GM06990 (cell line): Measurements from ENCODE around the gene COL5A1.

Source experiments
- DNase-seq: peaks from one replicate; pipeline ENCODE4 v3.0.0-alpha.2; 2011; ENCODE audit not compliant: insufficient read length; ENCODE audit errors: extremely low read depth
- H3K27me3 ChIP-seq: replicated peaks from 2 replicates; pipeline ENCODE4 v1.6.0; 2011; ENCODE audit warnings: low read length; ENCODE audit not compliant: control insufficient read depth, insufficient read depth
- H3K36me3 ChIP-seq: 2 replicates; pipeline ENCODE4 v1.5.1; 2011; ENCODE audit warnings: low read length; ENCODE audit not compliant: control insufficient read depth, insufficient read depth
- H3K4me3 ChIP-seq: replicated peaks from 2 replicates; pipeline ENCODE4 v1.5.1; 2011; ENCODE audit warnings: low read depth, mild to moderate bottlenecking, control low read depth, low read length
- TF ChIP-seq, protein P1 (sequence below): IDR thresholded peaks from 2 replicates; pipeline ENCODE4 v1.5.1; 2011; ENCODE audit warnings: low read length, control low read depth, mild to moderate bottlenecking, inconsistent platforms; ENCODE audit not compliant: insufficient read depth, poor library complexity, severe bottlenecking

COL5A1 gene

DNA sequence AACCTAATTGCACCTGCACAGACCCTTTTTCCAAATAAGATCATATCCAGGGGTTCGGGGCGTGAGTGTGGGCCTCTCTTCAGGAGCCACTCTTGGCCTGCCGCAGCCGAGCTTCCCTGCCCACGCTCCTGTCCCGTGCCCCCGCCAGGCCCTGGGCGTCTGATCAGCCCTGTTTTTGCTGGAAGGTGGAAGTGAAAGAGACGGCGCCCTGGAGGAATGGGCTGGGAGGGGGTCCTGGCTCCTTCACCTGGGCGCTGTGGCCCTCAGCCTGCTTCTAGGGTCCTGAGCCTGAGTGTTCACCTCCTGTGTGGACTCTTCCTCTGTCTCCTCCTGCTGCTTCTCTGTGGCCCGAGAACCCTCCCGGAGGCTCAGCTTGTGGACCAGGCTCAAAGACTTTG, 11.2 kb upstream of the COL5A1 start:
- H3K36me3 ChIP-seq = no peaks in the 10 kb centered on the region
- H3K27me3 ChIP-seq = no peaks in the 10 kb centered on the region; the same call in 1 of the 2 replicates
- TF ChIP-seq, protein P1, sequence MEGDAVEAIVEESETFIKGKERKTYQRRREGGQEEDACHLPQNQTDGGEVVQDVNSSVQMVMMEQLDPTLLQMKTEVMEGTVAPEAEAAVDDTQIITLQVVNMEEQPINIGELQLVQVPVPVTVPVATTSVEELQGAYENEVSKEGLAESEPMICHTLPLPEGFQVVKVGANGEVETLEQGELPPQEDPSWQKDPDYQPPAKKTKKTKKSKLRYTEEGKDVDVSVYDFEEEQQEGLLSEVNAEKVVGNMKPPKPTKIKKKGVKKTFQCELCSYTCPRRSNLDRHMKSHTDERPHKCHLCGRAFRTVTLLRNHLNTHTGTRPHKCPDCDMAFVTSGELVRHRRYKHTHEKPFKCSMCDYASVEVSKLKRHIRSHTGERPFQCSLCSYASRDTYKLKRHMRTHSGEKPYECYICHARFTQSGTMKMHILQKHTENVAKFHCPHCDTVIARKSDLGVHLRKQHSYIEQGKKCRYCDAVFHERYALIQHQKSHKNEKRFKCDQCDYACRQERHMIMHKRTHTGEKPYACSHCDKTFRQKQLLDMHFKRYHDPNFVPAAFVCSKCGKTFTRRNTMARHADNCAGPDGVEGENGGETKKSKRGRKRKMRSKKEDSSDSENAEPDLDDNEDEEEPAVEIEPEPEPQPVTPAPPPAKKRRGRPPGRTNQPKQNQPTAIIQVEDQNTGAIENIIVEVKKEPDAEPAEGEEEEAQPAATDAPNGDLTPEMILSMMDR = no peak
- no peak overlapping the region for H3K4me3 ChIP-seq
- no peak for DNase-seq

DNA sequence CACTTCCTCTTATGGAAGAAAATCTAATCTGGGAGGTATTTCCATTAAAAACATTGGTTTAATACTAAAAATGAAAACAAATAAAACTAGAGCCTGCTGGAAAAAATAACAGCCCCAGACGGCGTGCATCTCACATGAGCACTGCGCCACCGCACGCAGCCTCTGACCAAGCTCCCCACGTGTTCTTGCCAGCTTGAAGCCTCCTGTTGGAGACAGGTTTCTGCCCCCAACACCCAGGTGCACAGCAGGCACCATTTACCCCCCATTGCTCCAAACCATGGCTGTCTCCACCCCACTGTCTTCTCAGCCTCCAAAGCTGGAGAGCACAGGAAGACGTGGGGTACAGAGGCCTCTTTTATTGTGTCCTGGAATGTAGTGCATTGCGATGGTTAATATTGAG, 10.7 kb upstream of the COL5A1 start:
- no peaks in the 10 kb centered on the region for H3K36me3 ChIP-seq
- no peak overlapping the region for H3K4me3 ChIP-seq
- TF ChIP-seq, protein P1 = no peak
- H3K27me3 ChIP-seq = no peaks in the 10 kb centered on the region; the same call in 1 of the 2 replicates
- no peak for DNase-seq

DNA sequence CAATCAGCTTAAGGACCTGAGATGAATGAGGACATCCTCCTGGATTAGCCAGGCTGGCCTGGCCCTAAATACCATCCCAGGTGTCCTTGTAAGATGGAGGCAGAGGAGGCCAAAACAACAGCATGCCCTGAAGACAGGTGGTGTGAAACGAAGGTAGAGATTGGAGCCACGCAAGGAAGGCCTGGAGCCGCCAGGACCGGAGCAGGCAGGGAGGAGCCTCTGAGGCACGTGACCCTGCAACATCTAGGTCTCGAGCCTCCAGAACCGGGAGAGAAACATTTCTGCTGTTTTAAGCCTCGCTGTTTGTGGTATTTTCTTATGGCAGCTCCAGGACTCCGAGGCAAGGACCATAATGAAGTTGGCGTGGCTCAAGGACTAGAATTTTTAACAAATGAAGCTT, 9.7 kb upstream of the COL5A1 start:
- no peaks in the 10 kb centered on the region; the same call in 1 of the 2 replicates for H3K27me3 ChIP-seq
- H3K36me3 ChIP-seq = no peaks in the 10 kb centered on the region
- no peak for DNase-seq
- TF ChIP-seq, protein P1 = no peak
- no peak overlapping the region for H3K4me3 ChIP-seq

DNA sequence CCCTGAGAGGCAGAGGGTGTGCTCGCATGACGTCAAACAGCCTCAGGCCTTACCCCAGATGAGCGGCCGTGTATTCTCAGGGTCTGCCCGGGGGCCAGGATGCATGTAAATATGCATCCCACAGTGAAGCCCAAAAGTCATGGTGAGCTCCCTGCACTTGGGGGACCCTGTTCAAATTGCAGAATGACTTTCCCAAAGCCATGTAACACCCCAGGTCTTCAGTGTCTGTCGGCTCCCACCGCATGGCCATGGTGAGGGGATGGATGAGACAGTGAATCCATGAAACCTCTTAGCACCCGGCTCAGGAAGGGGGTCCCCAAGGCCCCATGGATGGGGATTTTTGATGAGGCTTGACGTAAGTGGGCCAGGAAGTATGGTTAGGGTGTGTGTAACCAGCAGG, 9.3 kb upstream of the COL5A1 start:
- Histone ChIP-seq H3K36me3 (no peaks in the 10 kb centered on the region), H3K27me3 (no peaks in the 10 kb centered on the region; the same call in 1 of the 2 replicates), H3K4me3 (no peak overlapping the region)
- TF ChIP-seq, protein P1 = no peak
- no peak for DNase-seq

GRCh38 chr9:134633362-134634142, 8.1 kb upstream of the COL5A1 start:
- Histone ChIP-seq H3K36me3 (no peaks in the 10 kb centered on the region), H3K4me3 (no peak overlapping the region), H3K27me3 (no peaks in the 10 kb centered on the region; the same call in 1 of the 2 replicates)
- no peak for DNase-seq
- TF ChIP-seq, protein P1 = no peak

DNA sequence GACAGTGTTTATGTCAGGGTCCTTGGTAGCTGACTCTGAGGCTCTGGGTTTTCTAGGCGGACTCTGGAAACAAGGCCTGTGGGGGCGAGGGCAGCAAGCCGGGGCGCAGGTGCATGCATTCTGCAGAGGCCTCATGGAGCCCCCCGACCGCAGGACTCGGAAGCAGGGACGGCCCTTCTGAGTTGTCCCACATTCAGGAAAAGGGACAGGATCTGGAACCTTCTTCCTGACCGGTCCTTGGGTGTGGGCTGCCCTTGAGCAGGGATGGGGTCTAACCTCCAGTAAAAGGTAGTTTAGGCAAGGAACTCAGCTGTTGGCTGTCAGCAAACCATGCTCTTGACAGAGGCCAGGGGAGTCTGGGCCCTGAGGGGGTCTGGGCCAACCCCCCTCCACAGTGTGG, 7.4 kb upstream of the COL5A1 start:
- no peak for DNase-seq
- no peaks in the 10 kb centered on the region; the same call in 1 of the 2 replicates for H3K27me3 ChIP-seq
- H3K4me3 ChIP-seq = no peak overlapping the region
- H3K36me3 ChIP-seq = no peaks in the 10 kb centered on the region
- TF ChIP-seq, protein P1 = no peak
